Measurements from ENCODE around the gene HTR4.

Gene HTR4

DNA sequence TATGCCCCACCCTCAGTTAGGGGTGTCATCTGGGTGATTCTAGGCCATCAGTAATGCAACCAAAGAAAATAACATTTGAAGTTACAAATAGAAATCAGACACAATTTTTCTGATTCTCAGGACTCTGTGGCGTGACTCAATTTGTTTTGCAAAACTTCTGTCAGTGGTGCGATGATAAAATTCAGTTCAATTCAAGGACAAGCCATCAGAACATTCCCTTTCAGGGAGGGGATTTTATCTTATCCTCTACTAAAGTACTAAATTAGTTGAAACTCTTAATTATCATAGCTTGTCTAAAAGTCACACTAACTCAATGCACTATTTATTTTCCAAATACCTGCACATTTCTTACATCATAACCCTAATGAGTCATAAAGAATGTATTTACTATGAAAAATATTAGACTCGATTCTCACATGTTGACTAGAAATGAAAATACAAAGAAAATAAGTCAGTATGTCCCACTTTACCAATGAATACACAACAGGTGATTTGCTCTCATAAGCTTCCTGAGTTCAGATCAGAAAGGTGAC is 28.2 kb downstream of the HTR4 start:
- DNase-seq (ENCODE audit: insufficient read length, low spot score), result no peak
- no peak for FAIRE-seq
- TF ChIP-seq, protein P1, sequence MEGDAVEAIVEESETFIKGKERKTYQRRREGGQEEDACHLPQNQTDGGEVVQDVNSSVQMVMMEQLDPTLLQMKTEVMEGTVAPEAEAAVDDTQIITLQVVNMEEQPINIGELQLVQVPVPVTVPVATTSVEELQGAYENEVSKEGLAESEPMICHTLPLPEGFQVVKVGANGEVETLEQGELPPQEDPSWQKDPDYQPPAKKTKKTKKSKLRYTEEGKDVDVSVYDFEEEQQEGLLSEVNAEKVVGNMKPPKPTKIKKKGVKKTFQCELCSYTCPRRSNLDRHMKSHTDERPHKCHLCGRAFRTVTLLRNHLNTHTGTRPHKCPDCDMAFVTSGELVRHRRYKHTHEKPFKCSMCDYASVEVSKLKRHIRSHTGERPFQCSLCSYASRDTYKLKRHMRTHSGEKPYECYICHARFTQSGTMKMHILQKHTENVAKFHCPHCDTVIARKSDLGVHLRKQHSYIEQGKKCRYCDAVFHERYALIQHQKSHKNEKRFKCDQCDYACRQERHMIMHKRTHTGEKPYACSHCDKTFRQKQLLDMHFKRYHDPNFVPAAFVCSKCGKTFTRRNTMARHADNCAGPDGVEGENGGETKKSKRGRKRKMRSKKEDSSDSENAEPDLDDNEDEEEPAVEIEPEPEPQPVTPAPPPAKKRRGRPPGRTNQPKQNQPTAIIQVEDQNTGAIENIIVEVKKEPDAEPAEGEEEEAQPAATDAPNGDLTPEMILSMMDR (IDR thresholded peaks at IDR 0.05; ENCODE audit: insufficient read depth, missing control alignments), result no peak

- DNase-seq (ENCODE audit: insufficient read length, low spot score) (no peak), FAIRE-seq (no peak)
- TF ChIP-seq, protein P1 (IDR thresholded peaks at IDR 0.05; ENCODE audit: insufficient read depth, missing control alignments), result no peak
These were observed 29.1 kb downstream of the HTR4 start for GRCh38 chr5:148625250-148625649.

DNA sequence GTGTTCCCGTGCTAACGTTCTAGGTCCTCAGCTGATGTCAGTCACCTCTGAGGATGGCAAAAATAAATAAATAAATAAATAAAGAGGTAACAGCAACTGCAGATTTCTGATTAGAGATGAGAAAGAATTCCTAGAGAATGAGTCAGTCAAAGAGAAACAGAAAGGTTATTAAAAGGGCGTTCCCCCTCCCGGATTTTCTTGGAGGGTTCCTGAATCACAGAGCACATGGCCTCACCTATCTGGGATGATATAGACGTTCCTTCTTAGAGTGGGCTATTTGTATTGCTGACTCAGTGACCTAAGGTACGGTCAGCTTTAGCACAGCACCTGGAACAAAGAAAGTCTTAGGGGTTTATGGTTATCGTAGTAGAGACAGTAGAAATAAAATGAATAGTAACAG is 30.6 kb downstream of the HTR4 start:
- FAIRE-seq (no peak), DNase-seq (ENCODE audit: insufficient read length, low spot score) (no peak)
- TF ChIP-seq, protein P1 (IDR thresholded peaks at IDR 0.05; ENCODE audit: insufficient read depth, missing control alignments), result no peak

DNA sequence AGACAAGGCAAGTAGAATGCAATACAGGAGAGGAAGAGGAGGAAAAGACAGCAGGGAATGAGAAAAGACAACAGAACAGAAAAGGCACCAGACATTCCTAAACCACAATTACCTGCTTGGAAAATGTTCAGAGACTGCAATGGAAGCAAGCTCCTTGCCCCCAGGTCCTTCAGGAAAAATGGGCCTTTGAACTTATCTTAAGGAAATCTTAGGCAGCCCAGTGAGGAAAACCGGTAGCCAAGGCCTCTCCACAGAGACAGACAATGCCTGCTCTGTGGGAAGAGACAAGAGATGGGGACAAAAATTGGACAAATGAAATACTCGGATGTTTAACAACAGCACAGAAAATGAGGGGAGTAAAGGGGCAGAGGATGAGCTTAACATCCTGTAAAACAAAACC is 31.2 kb downstream of the HTR4 start:
- TF ChIP-seq, protein P1 (IDR thresholded peaks at IDR 0.05; ENCODE audit: insufficient read depth, missing control alignments), result no peak
- no peak for DNase-seq (ENCODE audit: insufficient read length, low spot score)
- no peak for FAIRE-seq

GRCh38 chr5:148620696-148621095 is 33.6 kb downstream of the HTR4 start:
- TF ChIP-seq, protein P1 (IDR thresholded peaks at IDR 0.05; ENCODE audit: insufficient read depth, missing control alignments), result no peak
- no peak for FAIRE-seq
- DNase-seq (ENCODE audit: insufficient read length, low spot score), result no peak

DNA sequence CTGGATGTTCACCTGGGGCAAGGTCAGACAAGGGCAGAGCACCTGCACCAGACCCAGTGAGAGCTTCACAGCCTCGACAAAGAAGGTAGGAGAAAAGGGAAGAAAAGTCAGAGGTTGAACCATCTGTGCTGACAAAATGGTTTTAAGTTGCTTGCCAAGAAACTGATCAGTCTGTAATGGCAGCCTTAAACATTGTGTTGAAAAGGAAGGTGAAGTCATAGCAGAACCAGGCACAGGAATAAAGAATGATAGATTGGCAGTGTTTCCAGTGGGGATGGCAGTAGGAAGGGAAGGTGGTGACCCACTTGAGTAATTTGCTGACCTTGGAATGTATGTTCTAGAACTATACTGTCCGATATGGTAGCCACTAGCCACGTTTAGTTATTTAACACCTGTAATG is 34.2 kb downstream of the HTR4 start:
- TF ChIP-seq, protein P1 (IDR thresholded peaks at IDR 0.05; ENCODE audit: insufficient read depth, missing control alignments), result no peak
- DNase-seq (ENCODE audit: insufficient read length, low spot score) (no peak), FAIRE-seq (no peak)

- TF ChIP-seq, protein P1 (IDR thresholded peaks at IDR 0.05; ENCODE audit: insufficient read depth, missing control alignments), result no peak
- no peak for FAIRE-seq
- DNase-seq (ENCODE audit: insufficient read length, low spot score), result no peak
These were observed 34.8 kb downstream of the HTR4 start for GRCh38 chr5:148619484-148619883.
